HG03097 (cell line): ENCODE data around the gene RASAL3.
A peak's percentile ranks its signal among the peaks of the same experiment; 100 is the strongest.
"Not testable (repeated sequence)": the region's sequence is repeated elsewhere in the genome, so short reads cannot be mapped to it uniquely, and the experiment has no call there.

Source experiments
- ATAC-seq: cut with Tn5 transposase; IDR thresholded peaks from one replicate; pipeline ENCODE4 v1.9.1; 2021; ENCODE audit not compliant: unreplicated experiment, low FRiP score

Gene RASAL3

GRCh38 chr19:15475169-15475568 is 10.8 kb upstream of the RASAL3 start:
- no peak for ATAC-seq

GRCh38 chr19:15473821-15474220 is 9.5 kb upstream of the RASAL3 start:
- ATAC-seq, result not testable (repeated sequence)

- no peak for ATAC-seq
Observed at GRCh38 chr19:15471639-15472101, 7.3 kb upstream of the RASAL3 start.

GRCh38 chr19:15469513-15470297 is 5.4 kb upstream of the RASAL3 start:
- no peak for ATAC-seq

- no peak for ATAC-seq
Observed at GRCh38 chr19:15468675-15469512, 4.5 kb upstream of the RASAL3 start.

- no peak for ATAC-seq
Observed at GRCh38 chr19:15467734-15468214, 3.4 kb upstream of the RASAL3 start.

- peak; percentile 58 for ATAC-seq
Observed at GRCh38 chr19:15466851-15467733, 2.7 kb upstream of the RASAL3 start.

- peak; percentile 38 for ATAC-seq
Observed at GRCh38 chr19:15463861-15464371, 428 bp downstream of the RASAL3 start.

- ATAC-seq, result no peak
Observed at GRCh38 chr19:15461694-15462093, 2.6 kb downstream of the RASAL3 start.

- no peak for ATAC-seq
Observed at GRCh38 chr19:15457701-15458484, 6.5 kb downstream of the RASAL3 start.

GRCh38 chr19:15456871-15457700 is 7.3 kb downstream of the RASAL3 start:
- no peak for ATAC-seq

- ATAC-seq, result no peak
Observed at GRCh38 chr19:15456441-15456840, 7.9 kb downstream of the RASAL3 start.

GRCh38 chr19:15455996-15456395 is 8.3 kb downstream of the RASAL3 start:
- ATAC-seq, result no peak

- ATAC-seq, result no peak
Observed at GRCh38 chr19:15453906-15454860, 10.2 kb downstream of the RASAL3 start.

GRCh38 chr19:15453091-15453578 is 11.2 kb downstream of the RASAL3 start:
- ATAC-seq, result no peak

- ATAC-seq, result no peak
Observed at GRCh38 chr19:15452111-15453047, 12.0 kb downstream of the RASAL3 start.
